Parathyroid adenoma (tissue), 2 donors: ENCODE data around the gene SOCS7.

Source experiments
- H2AFZ ChIP-seq: fragments of 300-600 bp; sonication (generic); one replicate; pipeline ENCODE4 v1.7.0; 2017; ENCODE audit warnings: antibody characterized with exemption, mild to moderate bottlenecking
- H3K27ac ChIP-seq: fragments of 300-600 bp; sonication (generic); one replicate; pipeline ENCODE4 v1.7.0; 2017
- H3K27me3 ChIP-seq: fragments of 300-600 bp; sonication (generic); one replicate; pipeline ENCODE4 v1.7.0; 2017; ENCODE audit warnings: low read length; ENCODE audit not compliant: control insufficient read depth, insufficient read depth
- H3K36me3 ChIP-seq: fragments of 300-600 bp; sonication (generic); one replicate; pipeline ENCODE4 v1.7.0; 2017; ENCODE audit warnings: low read length; ENCODE audit not compliant: control insufficient read depth, insufficient read depth
- H3K4me1 ChIP-seq: fragments of 300-600 bp; sonication (generic); one replicate; pipeline ENCODE4 v1.7.0; 2017; ENCODE audit warnings: control low read depth
- H3K4me2 ChIP-seq: fragments of 300-600 bp; sonication (generic); one replicate; pipeline ENCODE4 v1.7.0; 2017; ENCODE audit warnings: low read length
- H3K4me3 ChIP-seq: fragments of 300-600 bp; sonication (generic); one replicate; pipeline ENCODE4 v1.7.0; 2017; ENCODE audit warnings: low read depth, low read length
- H3K79me2 ChIP-seq: fragments of 300-600 bp; sonication (generic); one replicate; pipeline ENCODE4 v1.7.0; 2017; ENCODE audit warnings: control low read depth
- H3K9ac ChIP-seq: fragments of 300-600 bp; sonication (generic); one replicate; pipeline ENCODE4 v1.7.0; 2017; ENCODE audit warnings: mild to moderate bottlenecking
- H3K9me3 ChIP-seq: fragments of 300-600 bp; sonication (generic); one replicate; pipeline ENCODE4 v1.7.0; 2017; ENCODE audit warnings: low read length; ENCODE audit not compliant: control insufficient read depth
- TF ChIP-seq, protein P1 (sequence below): fragments of 300-600 bp; sonication (generic); IDR thresholded peaks from one replicate; pipeline ENCODE4 v1.7.0; 2017; ENCODE audit warnings: antibody characterized with exemption, mild to moderate bottlenecking
- donor health status: primary hyperparathyroidism.

Gene SOCS7

DNA sequence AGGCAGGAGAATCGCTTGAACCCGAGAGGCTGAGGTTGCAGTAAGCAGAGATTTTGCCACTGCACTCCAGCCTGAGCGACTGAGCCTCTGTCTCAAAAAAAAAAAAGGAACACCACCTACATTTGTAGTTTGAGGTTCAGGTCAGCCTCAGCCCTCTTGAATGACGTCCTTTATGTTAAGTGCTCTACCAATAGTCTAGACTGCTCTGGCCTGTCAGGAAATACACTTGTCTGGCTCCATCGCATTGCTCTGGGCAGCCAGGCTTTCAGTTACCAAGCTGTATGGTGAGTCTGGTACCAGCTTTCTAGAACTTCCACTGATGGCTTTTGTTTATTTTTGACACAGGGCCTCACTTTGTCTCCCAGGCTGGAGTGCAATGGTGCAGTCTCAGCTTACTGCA is 11.4 kb downstream of the SOCS7 start:
- Histone ChIP-seq H3K27ac (no peak overlapping the region), H3K27me3 (no peaks in the 10 kb centered on the region), H3K4me3 (no peak overlapping the region), H2AFZ (no peak overlapping the region), H3K9me3 (no peaks in the 10 kb centered on the region), H3K4me2 (no peak overlapping the region), H3K9ac (no peak overlapping the region), H3K4me1 (no peaks in the 10 kb centered on the region), H3K79me2 (peaks cover 23% of the 10 kb centered on the region), H3K36me3 (no peaks in the 10 kb centered on the region)
- TF ChIP-seq, protein P1, sequence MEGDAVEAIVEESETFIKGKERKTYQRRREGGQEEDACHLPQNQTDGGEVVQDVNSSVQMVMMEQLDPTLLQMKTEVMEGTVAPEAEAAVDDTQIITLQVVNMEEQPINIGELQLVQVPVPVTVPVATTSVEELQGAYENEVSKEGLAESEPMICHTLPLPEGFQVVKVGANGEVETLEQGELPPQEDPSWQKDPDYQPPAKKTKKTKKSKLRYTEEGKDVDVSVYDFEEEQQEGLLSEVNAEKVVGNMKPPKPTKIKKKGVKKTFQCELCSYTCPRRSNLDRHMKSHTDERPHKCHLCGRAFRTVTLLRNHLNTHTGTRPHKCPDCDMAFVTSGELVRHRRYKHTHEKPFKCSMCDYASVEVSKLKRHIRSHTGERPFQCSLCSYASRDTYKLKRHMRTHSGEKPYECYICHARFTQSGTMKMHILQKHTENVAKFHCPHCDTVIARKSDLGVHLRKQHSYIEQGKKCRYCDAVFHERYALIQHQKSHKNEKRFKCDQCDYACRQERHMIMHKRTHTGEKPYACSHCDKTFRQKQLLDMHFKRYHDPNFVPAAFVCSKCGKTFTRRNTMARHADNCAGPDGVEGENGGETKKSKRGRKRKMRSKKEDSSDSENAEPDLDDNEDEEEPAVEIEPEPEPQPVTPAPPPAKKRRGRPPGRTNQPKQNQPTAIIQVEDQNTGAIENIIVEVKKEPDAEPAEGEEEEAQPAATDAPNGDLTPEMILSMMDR, result no peak

DNA sequence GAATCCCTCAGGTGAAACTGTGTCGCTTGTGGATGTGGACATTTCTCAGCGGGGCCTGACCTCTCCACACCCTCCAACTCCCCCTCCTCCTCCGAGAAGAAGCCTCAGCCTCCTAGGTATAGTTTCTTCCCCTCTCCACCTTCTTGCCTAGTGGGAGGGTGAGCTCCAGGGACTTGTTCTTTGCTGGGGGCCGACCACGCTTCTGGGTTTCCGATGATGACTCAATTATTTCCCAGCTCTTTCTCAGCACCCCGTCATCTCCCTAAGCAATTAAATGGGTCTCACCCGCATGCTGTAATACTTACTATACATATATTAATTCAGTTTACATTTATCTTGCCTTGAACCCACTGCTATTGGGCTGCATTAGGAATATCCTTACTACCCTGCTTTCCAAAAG is 13.1 kb downstream of the SOCS7 start:
- Histone ChIP-seq H3K27ac (no peak overlapping the region), H3K4me1 (no peaks in the 10 kb centered on the region), H3K9ac (no peak overlapping the region), H3K9me3 (no peaks in the 10 kb centered on the region), H3K27me3 (no peaks in the 10 kb centered on the region), H2AFZ (no peak overlapping the region), H3K4me2 (no peak overlapping the region), H3K4me3 (no peak overlapping the region), H3K36me3 (no peaks in the 10 kb centered on the region), H3K79me2 (peaks cover 16% of the 10 kb centered on the region)
- TF ChIP-seq, protein P1, result no peak

DNA sequence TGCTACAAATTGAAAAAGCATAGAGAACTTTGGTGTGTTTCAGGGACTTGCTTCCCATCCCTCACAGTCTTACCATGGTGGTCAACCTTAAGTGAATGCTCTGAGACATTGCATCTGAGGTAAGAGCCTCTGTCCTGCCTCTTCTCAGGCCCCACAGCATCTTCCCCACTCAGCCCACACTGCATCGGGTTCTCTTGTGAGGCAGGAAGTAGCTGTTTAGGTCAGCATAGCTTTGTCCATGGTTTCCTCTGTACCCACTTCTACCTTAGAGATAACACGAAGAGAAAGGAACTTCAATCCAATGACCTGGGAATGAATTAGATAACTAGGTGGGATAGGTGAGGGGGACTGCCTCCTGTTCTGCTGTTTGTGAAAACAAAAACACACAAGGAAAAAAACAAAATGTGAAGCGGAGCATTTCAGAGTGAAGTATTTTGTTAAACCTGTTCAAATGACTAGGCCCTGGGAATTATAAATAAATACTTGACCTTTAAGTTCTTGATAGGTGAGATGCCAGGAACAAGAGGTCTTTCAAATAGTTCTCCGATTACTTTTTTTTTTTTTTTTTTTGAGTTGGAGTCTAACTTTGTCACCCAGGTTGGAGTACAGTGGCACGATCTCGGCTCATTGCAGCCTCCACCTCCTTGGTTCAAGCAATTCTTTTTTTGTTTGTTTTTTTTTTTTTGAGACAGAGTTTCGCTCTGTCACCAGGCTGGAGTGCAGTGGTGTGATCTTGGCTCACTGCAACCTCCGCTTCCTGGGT is 17.7 kb downstream of the SOCS7 start:
- no peaks in the 10 kb centered on the region for H3K9me3 ChIP-seq
- no peaks in the 10 kb centered on the region for H3K27me3 ChIP-seq
- no peaks in the 10 kb centered on the region for H3K36me3 ChIP-seq
- H3K79me2 ChIP-seq, result no peaks in the 10 kb centered on the region
- H3K4me2 ChIP-seq, result no peak overlapping the region
- no peaks in the 10 kb centered on the region for H3K4me1 ChIP-seq
- no peak overlapping the region for H3K27ac ChIP-seq
- no peak overlapping the region for H3K4me3 ChIP-seq
- no peak overlapping the region for H3K9ac ChIP-seq
- TF ChIP-seq, protein P1, result no peak
- H2AFZ ChIP-seq, result no peak overlapping the region

DNA sequence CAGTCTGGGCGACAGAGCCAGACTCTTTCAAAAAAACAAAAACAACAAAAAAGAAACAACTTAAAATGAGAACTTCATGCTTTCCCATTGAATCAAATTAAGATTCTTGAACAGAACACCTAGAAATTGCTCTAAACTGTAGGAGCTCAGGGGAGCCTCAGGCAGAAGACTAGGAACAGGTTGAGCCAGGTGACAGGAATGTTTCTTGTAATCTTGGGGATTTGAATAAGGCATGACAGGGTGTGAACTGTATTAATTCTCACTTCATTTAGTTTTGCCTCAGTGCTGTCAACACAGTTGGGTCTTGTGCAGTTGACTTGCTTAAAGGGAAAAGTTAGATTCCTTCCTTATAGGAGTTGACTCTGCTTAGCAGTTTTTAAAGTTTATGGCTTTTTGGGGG is 27.8 kb downstream of the SOCS7 start:
- Histone ChIP-seq H3K4me1 (peaks cover 4% of the 10 kb centered on the region), H3K9me3 (no peaks in the 10 kb centered on the region), H2AFZ (no peak overlapping the region), H3K79me2 (peaks cover 5% of the 10 kb centered on the region), H3K27ac (no peak overlapping the region), H3K4me2 (no peak overlapping the region), H3K4me3 (no peak overlapping the region), H3K27me3 (no peaks in the 10 kb centered on the region), H3K36me3 (no peaks in the 10 kb centered on the region), H3K9ac (no peak overlapping the region)
- TF ChIP-seq, protein P1, result no peak

DNA sequence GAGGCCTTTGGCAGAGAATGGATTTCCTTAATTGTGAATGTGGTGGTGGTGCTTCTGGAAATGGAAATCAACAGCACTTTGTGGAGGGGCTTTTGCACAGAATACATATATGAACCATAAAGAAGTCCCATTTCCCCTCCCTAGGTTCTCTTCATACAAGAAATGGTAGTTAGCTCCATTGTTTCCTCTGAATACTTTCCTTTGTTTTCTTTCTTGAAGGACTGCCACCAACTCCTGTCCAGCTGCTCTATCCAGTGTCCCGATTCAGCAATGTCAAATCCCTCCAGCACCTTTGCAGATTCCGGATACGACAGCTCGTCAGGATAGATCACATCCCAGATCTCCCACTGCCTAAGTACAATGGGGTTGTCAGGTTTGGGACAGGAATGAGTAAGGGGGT is 43.4 kb downstream of the SOCS7 start:
- Histone ChIP-seq H2AFZ (no peak overlapping the region), H3K36me3 (no peaks in the 10 kb centered on the region), H3K4me3 (no peak overlapping the region), H3K27me3 (no peaks in the 10 kb centered on the region), H3K9ac (no peak overlapping the region), H3K79me2 (no peaks in the 10 kb centered on the region), H3K27ac (no peak overlapping the region), H3K9me3 (no peaks in the 10 kb centered on the region), H3K4me2 (no peak overlapping the region), H3K4me1 (peaks cover 5% of the 10 kb centered on the region)
- TF ChIP-seq, protein P1, result no peak
